Measurements from ENCODE around the gene CLP1. TPM values are rescaled to one million over a fixed set of nuclear protein-coding genes. Genes with fewer than 3 reads are reported as not detected.

The CLP1 gene
- total RNA-seq, 1 donor from 2014 or later, result 20.7 TPM

DNA sequence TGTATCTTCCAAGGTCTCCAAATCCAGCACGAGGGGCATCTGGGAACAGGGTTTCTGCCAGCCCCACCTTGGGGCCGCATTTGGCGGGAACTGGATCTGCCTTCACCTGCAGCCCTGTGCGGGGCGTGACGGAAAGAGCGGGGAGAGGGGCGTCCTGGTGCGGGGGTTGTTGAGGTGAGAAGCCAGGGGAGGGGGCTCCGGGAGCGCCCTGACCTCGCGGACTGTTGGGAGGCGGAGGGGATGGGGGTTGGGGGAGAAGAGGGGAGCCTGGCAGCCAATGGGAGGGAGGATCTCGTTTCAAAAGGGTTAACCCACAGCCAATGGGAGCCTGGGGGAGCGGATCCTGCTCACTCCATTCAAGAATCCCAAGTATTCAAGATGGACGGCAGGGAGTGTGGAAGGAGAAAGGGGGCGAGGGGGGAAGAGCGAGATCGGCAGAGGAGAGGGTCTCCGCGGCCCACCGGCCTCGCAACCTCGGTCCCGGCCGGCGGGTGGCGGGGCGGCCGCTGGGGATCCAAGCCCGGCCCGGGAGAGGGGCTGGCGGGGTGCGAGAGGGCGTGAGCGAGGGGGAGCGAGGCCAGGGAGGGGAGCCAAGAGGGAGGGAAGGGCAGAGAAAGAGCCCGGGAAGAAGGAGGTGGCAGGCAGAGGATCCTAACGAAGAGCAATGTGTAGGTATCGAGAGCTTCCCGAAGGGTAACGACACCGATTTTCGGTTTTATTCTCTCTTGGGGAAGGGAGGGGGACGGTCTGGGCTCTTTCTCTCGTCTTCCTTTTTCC, 19.4 kb upstream of the CLP1 start:
- TF ChIP-seq, protein P1, sequence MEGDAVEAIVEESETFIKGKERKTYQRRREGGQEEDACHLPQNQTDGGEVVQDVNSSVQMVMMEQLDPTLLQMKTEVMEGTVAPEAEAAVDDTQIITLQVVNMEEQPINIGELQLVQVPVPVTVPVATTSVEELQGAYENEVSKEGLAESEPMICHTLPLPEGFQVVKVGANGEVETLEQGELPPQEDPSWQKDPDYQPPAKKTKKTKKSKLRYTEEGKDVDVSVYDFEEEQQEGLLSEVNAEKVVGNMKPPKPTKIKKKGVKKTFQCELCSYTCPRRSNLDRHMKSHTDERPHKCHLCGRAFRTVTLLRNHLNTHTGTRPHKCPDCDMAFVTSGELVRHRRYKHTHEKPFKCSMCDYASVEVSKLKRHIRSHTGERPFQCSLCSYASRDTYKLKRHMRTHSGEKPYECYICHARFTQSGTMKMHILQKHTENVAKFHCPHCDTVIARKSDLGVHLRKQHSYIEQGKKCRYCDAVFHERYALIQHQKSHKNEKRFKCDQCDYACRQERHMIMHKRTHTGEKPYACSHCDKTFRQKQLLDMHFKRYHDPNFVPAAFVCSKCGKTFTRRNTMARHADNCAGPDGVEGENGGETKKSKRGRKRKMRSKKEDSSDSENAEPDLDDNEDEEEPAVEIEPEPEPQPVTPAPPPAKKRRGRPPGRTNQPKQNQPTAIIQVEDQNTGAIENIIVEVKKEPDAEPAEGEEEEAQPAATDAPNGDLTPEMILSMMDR (IDR thresholded peaks at IDR 0.05; ENCODE audit: insufficient read depth, low read length, poor library complexity, severe bottlenecking), result no peak
- peak; percentile 57 for DNase-seq (ENCODE audit: low read depth)
- Histone ChIP-seq H3K4me3 (ENCODE audit: low read depth, low read length) (peak overlapping the region; percentile 97), H3K27me3 (ENCODE audit: control insufficient read depth, insufficient read depth, low read length) (no peaks in the 10 kb centered on the region), H3K36me3 (ENCODE audit: control insufficient read depth, insufficient read depth, low read length) (no peaks in the 10 kb centered on the region)

DNA sequence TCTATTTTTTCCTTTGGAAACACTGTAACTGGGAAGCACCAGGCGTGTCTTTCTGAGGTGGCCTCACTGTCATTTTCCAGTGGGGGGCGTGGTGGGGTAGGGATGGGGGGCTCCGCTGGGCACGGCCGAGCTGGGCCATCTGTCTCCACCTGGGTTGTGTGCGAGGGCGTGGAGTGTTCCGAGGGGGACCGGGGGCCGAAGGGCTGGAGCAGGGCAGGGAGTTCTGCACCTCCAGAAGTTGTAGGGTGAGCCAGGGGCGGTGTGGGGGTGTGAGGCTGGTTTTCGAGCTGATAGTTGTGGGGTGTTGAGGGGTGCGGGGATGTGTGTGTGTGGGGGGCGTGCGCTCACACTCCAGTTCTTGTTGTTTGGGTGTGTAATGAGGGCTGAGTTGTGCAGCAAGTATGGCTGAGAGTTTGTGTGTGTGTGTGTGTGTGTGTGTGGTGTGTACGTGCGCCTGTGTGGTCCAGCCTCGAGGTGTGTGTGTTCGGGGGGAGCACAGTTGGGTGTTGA, 18.7 kb upstream of the CLP1 start:
- no peak for DNase-seq (ENCODE audit: low read depth)
- Histone ChIP-seq H3K4me3 (ENCODE audit: low read depth, low read length) (peak overlapping the region; percentile 97), H3K27me3 (ENCODE audit: control insufficient read depth, insufficient read depth, low read length) (no peaks in the 10 kb centered on the region), H3K36me3 (ENCODE audit: control insufficient read depth, insufficient read depth, low read length) (no peaks in the 10 kb centered on the region)
- TF ChIP-seq, protein P1 (IDR thresholded peaks at IDR 0.05; ENCODE audit: insufficient read depth, low read length, poor library complexity, severe bottlenecking), result no peak

DNA sequence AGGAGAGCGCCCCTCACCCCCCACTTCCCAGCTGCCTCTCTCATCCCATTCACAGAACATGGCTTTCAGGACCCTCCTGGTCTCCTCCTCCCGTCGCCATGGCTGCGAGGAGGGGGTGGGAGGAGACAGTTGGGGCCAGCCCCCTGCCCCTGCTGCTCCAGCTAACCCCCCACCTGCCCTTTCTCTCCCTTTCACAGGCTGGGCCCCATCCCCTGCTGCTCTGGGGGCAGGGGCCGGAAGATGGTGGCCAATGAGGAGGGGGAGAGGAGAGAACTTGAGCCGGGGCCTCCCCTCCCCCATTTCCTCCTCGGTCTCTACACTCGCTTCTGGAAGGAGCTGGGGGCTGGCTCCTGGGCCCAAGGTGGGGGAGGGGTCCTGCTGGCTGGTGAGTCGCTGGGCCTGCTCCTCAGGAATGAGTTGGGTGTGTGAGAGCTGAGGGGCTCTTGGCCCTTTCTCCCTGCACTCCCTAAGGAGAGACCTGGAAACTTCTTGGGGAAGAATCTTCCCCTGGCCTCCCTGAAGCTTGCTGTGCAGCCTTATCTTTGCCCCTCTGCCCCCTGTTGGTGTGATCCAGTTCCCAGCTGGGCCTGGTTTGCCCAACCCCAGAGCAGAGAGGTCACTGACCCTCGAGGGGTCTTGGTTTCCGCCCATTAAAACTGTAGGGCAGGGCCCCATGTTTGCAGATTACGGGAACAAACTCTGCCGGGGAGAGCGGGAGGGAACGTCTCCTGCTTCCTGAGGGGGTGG, 18.1 kb upstream of the CLP1 start:
- Histone ChIP-seq H3K27me3 (ENCODE audit: control insufficient read depth, insufficient read depth, low read length) (no peaks in the 10 kb centered on the region), H3K36me3 (ENCODE audit: control insufficient read depth, insufficient read depth, low read length) (no peaks in the 10 kb centered on the region), H3K4me3 (ENCODE audit: low read depth, low read length) (peak overlapping the region; percentile 97)
- TF ChIP-seq, protein P1 (IDR thresholded peaks at IDR 0.05; ENCODE audit: insufficient read depth, low read length, poor library complexity, severe bottlenecking), result no peak
- no peak for DNase-seq (ENCODE audit: low read depth)

GRCh38 chr11:57640068-57640800, 17.3 kb upstream of the CLP1 start:
- TF ChIP-seq, protein P1 (IDR thresholded peaks at IDR 0.05; ENCODE audit: insufficient read depth, low read length, poor library complexity, severe bottlenecking), result no peak
- no peaks in the 10 kb centered on the region for H3K36me3 ChIP-seq (ENCODE audit: control insufficient read depth, insufficient read depth, low read length)
- H3K4me3 ChIP-seq (ENCODE audit: low read depth, low read length), result peak overlapping the region; percentile 97
- DNase-seq (ENCODE audit: low read depth), result no peak
- H3K27me3 ChIP-seq (ENCODE audit: control insufficient read depth, insufficient read depth, low read length), result no peaks in the 10 kb centered on the region

GRCh38 chr11:57641011-57641807, 16.4 kb upstream of the CLP1 start:
- Histone ChIP-seq H3K36me3 (ENCODE audit: control insufficient read depth, insufficient read depth, low read length) (no peaks in the 10 kb centered on the region), H3K27me3 (ENCODE audit: control insufficient read depth, insufficient read depth, low read length) (peaks cover 8% of the 10 kb centered on the region), H3K4me3 (ENCODE audit: low read depth, low read length) (no peak overlapping the region)
- TF ChIP-seq, protein P1 (IDR thresholded peaks at IDR 0.05; ENCODE audit: insufficient read depth, low read length, poor library complexity, severe bottlenecking), result peak; percentile 47
- no peak for DNase-seq (ENCODE audit: low read depth)
